ENCODE data around the gene SHC3.

SHC3 gene

GRCh38 chr9:89049646-89050045, 129.0 kb downstream of the SHC3 start:
- TF ChIP-seq EZH2 (IDR thresholded peaks at IDR 0.05; ENCODE audit: borderline replicate concordance, low read depth, low read length, severe bottlenecking): no peak
- TF ChIP-seq CTCF (IDR thresholded peaks at IDR 0.05; ENCODE audit: borderline replicate concordance, extremely low read depth, low read length, poor library complexity, severe bottlenecking): no peak
- no peak overlapping the region for H2AFZ ChIP-seq (ENCODE audit: low read depth, low read length)

GRCh38 chr9:89048616-89049015, 130.0 kb downstream of the SHC3 start:
- Histone ChIP-seq H3K36me3 (ENCODE audit: insufficient read depth, low read length) (no peaks in the 10 kb centered on the region), H3K4me1 (ENCODE audit: insufficient read depth, low read length) (no peaks in the 10 kb centered on the region), H4K20me1 (ENCODE audit: insufficient read depth, low read length) (no peaks in the 10 kb centered on the region), H3K4me3 (ENCODE audit: low read depth in 1 of 2, low read length in 2 of 2) (no peak overlapping the region), H3K79me2 (ENCODE audit: insufficient read depth, low read length) (no peaks in the 10 kb centered on the region), H3K9ac (ENCODE audit: low read depth, low read length) (no peak overlapping the region), H2AFZ (ENCODE audit: low read depth, low read length) (no peak overlapping the region), H3K27ac (ENCODE audit: low read length) (no peak overlapping the region), H3K9me3 (ENCODE audit: insufficient read depth, low read length, severe bottlenecking) (no peaks in the 10 kb centered on the region), H3K4me2 (ENCODE audit: insufficient read depth, low read length) (no peak overlapping the region), H3K27me3 (ENCODE audit: insufficient read depth, low read length, poor library complexity) (no peaks in the 10 kb centered on the region)
- DNase-seq (no peak), ATAC-seq (ENCODE audit: insufficient read depth, low read depth) (no peak)
- no peak for TF ChIP-seq EZH2 (IDR thresholded peaks at IDR 0.05; ENCODE audit: borderline replicate concordance, low read depth, low read length, severe bottlenecking)
- TF ChIP-seq CTCF (IDR thresholded peaks at IDR 0.05; ENCODE audit: borderline replicate concordance, extremely low read depth, low read length, poor library complexity, severe bottlenecking): no peak

More at GRCh38 chr9:89049646-89050045, 129.0 kb downstream of the SHC3 start:
- no peaks in the 10 kb centered on the region for H3K27me3 ChIP-seq (ENCODE audit: insufficient read depth, low read length, poor library complexity)
- H3K36me3 ChIP-seq (ENCODE audit: insufficient read depth, low read length): no peaks in the 10 kb centered on the region
- no peaks in the 10 kb centered on the region for H3K9me3 ChIP-seq (ENCODE audit: insufficient read depth, low read length, severe bottlenecking)
- no peak for ATAC-seq (ENCODE audit: insufficient read depth, low read depth)
- H4K20me1 ChIP-seq (ENCODE audit: insufficient read depth, low read length): no peaks in the 10 kb centered on the region
- H3K4me3 ChIP-seq (ENCODE audit: low read depth in 1 of 2, low read length in 2 of 2): no peak overlapping the region
- no peak overlapping the region for H3K27ac ChIP-seq (ENCODE audit: low read length)
- no peaks in the 10 kb centered on the region for H3K4me1 ChIP-seq (ENCODE audit: insufficient read depth, low read length)
- no peak overlapping the region for H3K9ac ChIP-seq (ENCODE audit: low read depth, low read length)
- no peaks in the 10 kb centered on the region for H3K79me2 ChIP-seq (ENCODE audit: insufficient read depth, low read length)
- DNase-seq: no peak
- H3K4me2 ChIP-seq (ENCODE audit: insufficient read depth, low read length): no peak overlapping the region

GRCh38 chr9:89047667-89048066, 131.0 kb downstream of the SHC3 start:
- Histone ChIP-seq H3K27ac (ENCODE audit: low read length) (no peak overlapping the region), H3K4me1 (ENCODE audit: insufficient read depth, low read length) (no peaks in the 10 kb centered on the region), H3K4me2 (ENCODE audit: insufficient read depth, low read length) (no peak overlapping the region), H2AFZ (ENCODE audit: low read depth, low read length) (no peak overlapping the region), H3K27me3 (ENCODE audit: insufficient read depth, low read length, poor library complexity) (no peaks in the 10 kb centered on the region), H3K4me3 (ENCODE audit: low read depth in 1 of 2, low read length in 2 of 2) (no peak overlapping the region), H3K79me2 (ENCODE audit: insufficient read depth, low read length) (no peaks in the 10 kb centered on the region), H3K9me3 (ENCODE audit: insufficient read depth, low read length, severe bottlenecking) (no peaks in the 10 kb centered on the region), H3K9ac (ENCODE audit: low read depth, low read length) (no peak overlapping the region), H4K20me1 (ENCODE audit: insufficient read depth, low read length) (no peaks in the 10 kb centered on the region), H3K36me3 (ENCODE audit: insufficient read depth, low read length) (no peaks in the 10 kb centered on the region)
- no peak for TF ChIP-seq CTCF (IDR thresholded peaks at IDR 0.05; ENCODE audit: borderline replicate concordance, extremely low read depth, low read length, poor library complexity, severe bottlenecking)
- DNase-seq: no peak
- ATAC-seq (ENCODE audit: insufficient read depth, low read depth): no peak

- Histone ChIP-seq H3K9me3 (ENCODE audit: insufficient read depth, low read length, severe bottlenecking) (no peaks in the 10 kb centered on the region), H3K4me1 (ENCODE audit: insufficient read depth, low read length) (no peaks in the 10 kb centered on the region), H3K79me2 (ENCODE audit: insufficient read depth, low read length) (no peaks in the 10 kb centered on the region), H4K20me1 (ENCODE audit: insufficient read depth, low read length) (no peaks in the 10 kb centered on the region), H3K4me2 (ENCODE audit: insufficient read depth, low read length) (no peak overlapping the region), H3K27me3 (ENCODE audit: insufficient read depth, low read length, poor library complexity) (no peaks in the 10 kb centered on the region), H2AFZ (ENCODE audit: low read depth, low read length) (no peak overlapping the region), H3K36me3 (ENCODE audit: insufficient read depth, low read length) (no peaks in the 10 kb centered on the region), H3K4me3 (ENCODE audit: low read depth in 1 of 2, low read length in 2 of 2) (no peak overlapping the region), H3K27ac (ENCODE audit: low read length) (no peak overlapping the region), H3K9ac (ENCODE audit: low read depth, low read length) (no peak overlapping the region)
- ATAC-seq (ENCODE audit: insufficient read depth, low read depth) (no peak), DNase-seq (no peak)
- no peak for TF ChIP-seq CTCF (IDR thresholded peaks at IDR 0.05; ENCODE audit: borderline replicate concordance, extremely low read depth, low read length, poor library complexity, severe bottlenecking)
- TF ChIP-seq EZH2 (IDR thresholded peaks at IDR 0.05; ENCODE audit: borderline replicate concordance, low read depth, low read length, severe bottlenecking): no peak
Observed at GRCh38 chr9:89046832-89047231, 131.8 kb downstream of the SHC3 start.

Data from DND-41 (cell line).